GM19324 (cell line): ENCODE measurements around the gene OR2AG1.

Source experiments
- ATAC-seq: cut with Tn5 transposase; IDR thresholded peaks from one replicate; pipeline ENCODE4 v1.9.1; 2021; ENCODE audit warnings: mild to moderate bottlenecking, moderate library complexity; ENCODE audit not compliant: unreplicated experiment, low FRiP score

Gene OR2AG1, protein sequence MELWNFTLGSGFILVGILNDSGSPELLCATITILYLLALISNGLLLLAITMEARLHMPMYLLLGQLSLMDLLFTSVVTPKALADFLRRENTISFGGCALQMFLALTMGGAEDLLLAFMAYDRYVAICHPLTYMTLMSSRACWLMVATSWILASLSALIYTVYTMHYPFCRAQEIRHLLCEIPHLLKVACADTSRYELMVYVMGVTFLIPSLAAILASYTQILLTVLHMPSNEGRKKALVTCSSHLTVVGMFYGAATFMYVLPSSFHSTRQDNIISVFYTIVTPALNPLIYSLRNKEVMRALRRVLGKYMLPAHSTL

DNA sequence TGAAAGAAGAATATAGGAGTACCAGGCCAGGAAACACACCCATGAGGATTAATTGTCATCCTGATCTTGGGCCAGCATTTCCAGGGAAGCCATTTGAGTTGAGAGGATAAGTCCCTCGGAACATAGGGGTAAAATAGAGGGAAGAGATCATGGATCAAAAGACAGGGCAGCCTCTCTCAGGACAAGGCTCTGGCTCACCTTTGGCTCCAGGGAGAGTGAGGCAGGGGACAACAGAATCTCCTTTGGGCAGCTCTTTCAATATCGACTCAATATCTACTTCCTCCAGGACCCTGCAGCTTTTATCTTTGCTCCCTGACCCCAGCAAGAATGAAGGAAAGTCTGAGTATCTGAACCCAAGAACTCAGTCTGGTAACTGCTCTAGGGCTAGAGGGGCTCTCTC lies at the start of gene OR2AG1:
TSS of gene OR2AG1 (plus strand) at position 301 of the 400 bp plus-strand sequence. CDS start 2,018 bp downstream, outside the sequence.
- ATAC-seq, result no peak

DNA sequence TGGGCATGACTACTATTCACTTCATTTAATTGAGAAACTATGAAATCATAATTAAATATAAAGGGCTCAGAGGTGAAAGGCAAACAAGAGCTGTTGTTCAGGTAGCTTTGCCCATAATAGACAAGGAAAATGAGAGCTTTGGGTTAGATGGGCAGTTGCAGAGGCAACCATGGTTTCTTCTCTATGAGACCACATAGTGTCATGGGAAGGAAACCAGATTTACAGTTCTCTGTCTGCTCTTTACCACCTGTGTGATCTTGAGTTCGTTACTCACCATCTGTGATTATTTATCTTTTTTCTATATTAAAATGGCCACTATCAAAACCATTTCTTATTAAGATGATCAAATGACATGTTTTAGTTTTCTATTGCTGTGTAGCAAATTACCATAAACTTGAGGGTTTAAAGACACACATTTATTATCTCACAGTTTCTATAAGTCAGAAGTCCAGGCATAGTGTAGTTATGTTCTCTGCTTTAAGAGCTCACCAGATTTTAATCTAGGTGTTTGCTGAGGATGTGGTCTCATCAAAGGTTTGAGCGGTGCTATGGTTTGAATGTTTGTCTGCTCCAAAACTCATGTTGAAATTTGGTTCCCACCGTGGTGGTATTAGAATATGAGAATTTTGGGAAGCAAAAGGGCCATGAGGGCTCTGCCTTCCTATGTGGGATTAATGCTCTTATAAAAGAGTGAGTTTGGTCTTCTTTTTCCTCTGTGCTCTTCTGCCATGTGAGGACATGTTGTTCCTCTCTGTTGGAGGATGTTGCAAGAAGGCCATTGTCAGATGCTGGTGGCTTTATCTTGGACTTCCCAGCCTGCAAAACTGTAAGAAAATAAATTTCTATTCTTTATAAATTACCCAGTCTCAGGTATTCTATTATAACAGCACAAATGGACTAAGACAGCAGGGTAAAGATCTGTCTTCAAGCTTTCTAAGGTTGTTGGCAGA lies 49.2 kb upstream of the OR2AG1 start:
- ATAC-seq, result no peak

DNA sequence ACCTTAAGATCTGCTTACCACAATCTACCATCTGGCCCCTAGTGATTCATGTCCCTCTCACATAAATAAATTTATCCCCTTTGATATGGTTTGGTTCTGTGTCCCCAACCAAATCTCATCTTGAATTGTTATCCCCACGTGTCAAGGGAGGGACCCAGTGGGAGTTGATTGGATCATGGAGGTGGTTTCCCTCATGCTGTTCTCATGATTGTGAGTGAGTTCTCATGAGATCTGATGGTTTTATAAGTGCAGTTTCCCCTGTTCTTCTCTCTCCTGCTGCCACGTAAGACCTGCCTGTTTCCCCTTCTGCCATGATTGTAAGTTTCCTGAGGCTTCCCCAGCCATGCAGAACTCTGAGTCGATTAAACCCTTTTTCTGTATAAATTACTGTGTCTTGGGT lies 48.2 kb upstream of the OR2AG1 start:
- no peak for ATAC-seq

DNA sequence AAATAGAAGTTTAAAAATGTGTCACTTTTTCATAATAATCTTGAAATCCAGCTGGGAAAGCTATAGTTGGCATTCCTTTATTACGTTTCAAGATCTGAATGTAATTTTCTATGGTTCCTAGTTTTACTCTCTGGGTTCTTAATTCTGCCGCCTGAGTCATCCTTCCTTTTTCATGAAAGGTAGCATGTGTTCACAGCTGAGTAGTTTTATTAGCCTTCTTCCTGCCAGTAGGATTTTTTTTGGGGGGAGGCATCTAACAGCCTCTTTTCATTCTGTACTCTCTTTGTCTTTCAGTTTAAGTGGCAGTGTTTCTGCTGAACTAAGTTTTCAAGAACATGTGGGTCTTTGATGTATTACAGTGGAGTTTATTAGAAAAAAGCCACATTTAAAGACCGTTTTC lies 47.5 kb upstream of the OR2AG1 start:
- ATAC-seq, result no peak

DNA sequence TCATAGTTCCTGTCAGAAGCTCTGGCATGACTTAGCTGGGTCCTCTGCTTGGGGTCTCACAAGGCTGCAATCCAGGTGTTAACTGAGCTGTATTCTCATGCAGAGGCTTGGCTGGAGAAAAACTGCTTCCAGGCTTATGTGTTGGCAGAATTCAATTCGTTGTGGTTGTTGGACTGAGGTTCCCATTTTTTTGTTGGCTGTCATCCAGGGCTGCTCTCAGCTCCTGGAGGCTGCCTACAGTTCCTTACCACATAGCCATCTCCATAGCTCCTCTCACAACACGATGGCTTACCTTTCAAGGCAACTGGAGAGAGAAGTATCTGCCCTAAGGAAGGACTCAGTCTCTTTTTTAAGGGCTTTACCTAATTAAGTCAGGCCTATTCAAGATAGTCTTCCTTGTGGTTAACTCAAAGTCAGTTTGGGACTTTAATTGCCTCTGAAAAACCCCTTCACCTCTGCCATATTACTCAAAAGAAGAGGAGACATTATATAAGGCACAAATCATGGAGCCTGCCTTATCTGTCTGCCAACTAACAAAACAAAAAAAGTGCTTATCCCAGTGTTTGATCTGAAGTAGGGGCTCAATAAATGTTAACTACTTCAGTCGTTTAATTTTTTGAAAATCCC lies 46.2 kb upstream of the OR2AG1 start:
- no peak for ATAC-seq

DNA sequence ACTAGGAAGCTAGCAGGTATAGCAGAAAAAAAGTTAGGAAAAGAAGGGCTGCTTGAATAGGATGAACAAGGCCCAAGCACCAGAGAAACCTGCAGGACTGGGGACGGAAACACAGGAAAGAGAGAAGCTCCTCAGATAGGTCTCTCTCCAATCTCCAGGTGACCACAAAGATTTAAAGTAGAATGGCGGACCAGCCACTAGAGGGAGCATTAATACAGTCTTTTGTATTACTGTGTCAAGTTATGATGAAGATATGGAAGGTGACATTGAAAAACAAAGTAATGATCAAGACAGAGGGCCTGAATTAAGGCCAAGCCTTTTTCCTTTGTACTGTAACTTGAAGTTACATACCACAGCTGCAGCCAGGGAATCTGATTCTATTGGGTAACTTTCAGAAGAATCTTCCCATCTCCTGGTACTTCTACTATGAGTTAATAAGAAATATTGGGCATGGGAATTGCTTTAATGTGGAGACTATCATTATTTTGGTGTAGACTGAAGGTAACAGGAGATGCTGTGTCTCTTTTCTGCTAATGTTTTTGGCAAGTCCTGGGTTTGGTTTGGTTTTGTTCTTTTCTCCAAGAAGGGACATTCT lies 44.9 kb upstream of the OR2AG1 start:
- ATAC-seq, result peak; percentile 57

DNA sequence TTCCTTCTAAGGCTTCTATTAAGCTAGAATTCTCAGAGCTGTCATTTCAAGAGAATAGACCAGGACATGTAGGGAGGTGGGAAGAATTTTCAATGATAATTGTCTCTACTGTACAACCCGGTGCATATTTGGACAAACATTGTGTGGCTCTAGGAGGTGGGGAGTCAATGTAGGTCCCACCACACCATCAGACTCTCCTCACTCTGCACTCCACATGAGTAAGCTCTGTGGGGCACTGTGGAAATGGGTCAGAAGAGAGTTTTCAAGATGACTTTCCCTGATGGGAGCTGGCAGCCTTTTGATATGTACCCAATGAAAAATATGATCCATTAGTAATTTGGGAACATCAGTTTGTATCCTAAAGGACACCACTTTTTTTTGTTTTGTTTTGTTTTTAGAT lies 44.2 kb upstream of the OR2AG1 start:
- ATAC-seq, result no peak

DNA sequence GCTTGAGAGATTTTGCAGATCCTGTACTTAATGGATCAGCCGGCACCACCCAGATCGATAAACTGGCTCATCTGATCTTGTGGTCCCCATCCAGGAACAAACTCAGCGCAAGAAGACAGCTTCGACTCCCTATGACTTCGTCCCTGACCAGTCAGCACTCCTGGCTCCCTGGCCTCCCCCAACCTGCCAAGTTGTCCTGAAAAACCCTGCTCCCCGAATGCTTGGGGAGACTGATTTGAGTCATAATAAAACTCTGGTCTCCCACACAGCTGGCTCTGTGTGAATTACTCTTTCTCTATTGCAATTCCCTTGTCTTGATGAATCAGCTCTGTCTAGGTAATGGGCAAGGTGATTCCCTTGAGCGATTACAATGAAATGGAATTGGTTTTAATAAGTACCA lies 40.6 kb upstream of the OR2AG1 start:
- no peak for ATAC-seq

DNA sequence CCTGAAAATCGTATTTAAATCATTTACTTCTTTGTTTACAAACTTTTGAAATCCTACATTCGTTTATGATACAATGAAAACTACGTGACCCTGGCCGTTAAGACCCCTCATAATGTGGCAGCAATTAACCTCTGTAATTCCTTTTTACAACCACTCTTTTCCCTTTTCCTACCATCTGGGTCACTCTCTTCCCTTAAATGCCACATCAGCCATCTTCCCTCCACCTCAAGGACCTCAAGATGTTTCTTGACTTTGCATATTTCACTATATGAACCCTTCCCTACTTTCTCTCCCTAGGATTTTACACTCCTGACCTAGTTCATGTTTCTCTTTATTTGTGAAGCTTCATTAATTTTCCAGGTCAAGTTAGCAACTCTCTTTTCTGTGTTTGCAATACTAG lies 37.8 kb upstream of the OR2AG1 start:
- no peak for ATAC-seq

DNA sequence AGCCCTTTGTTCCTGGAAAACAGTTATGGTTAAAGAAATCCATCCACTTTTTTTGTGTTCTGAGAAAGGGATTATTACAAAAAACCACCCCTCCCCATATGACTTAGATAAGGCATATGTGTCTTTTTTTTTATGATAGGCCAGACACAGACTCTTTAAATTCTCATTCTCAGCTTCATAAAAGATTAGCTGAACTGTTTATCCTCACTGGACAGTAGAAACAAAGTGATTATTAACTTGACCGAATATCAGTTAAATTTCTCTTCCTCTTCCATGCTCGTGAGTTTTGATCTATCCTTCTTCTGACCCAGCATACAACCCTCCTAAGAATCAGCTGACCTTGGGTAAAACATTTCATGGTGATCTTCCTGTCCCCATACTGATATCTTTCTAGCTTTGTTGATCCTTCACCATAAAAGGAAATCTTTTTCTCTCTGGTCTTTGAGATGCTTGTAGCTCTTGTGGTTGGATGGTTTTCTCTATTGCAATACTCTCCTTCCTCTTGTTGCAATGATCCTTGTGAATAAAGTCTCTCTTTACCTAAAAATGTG lies 37.3 kb upstream of the OR2AG1 start:
- peak; percentile 40 for ATAC-seq

DNA sequence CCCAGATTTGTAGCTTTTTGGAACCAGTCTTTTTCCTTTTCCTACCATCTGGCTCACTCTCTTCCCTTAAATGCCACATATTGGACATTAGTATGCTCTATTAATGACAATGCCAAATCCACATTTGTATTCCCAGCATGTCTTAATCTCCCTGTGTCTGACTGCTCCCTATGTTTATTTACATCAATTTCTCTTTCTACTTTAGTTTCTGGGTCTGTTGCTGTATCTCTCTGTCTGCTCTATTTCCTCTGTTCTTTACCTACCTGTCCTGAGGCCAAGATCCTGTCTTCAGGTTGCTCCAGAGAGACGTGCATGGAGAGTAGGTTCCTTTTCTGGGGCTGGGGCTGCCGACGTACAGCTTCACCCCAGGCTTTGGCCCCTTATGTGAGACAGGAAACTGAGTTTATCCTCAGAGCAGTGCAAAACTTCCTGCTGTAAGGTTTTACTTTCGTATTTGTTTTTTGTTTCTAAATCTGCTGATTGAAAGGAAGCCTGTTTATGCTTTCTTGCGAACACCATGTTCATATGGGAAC lies 36.7 kb upstream of the OR2AG1 start:
- peak; percentile 82 for ATAC-seq

DNA sequence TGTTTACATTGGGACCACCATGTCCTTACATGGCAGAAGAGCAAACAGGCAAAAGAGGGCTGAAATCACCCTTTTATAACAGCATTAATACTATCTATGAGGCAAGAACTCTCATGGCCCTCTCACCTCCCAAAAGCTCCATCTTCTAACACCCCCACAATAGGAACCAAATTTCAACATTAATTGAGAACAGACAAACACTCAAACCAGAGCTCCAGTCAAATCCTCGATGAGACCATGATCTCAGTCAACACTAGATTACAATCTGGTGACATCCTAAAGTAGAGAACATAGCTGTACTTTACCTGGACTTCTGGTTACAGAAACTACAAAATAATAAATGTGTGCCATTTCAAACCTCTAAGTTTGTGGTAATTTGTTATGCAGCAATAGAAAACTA lies 36.2 kb upstream of the OR2AG1 start:
- ATAC-seq, result no peak

DNA sequence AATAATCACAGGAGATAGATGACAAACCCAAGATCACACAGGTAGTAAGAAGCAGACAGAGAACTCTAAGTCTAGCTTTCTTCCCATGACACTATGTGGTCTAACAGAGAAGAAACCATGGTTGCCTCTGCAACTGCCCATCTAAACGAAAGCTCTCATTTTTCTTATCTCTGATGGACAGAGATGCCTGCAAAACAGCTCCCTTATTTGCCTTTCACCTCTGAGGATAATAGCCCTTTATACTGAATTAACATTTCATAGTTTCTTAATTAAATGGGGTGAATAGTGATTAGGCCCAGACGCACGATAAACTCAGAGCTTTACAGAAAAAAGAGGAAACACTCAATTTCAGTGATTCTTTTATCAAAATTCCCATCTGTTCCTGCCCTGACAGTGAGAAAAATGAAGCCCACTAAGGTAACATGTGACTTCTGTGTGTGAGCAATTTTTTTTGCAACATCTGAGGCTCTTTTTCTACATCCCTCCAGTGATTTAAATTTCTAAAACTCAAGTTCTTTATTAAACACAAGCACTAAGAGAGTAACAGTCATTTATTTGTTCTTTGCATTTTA lies 35.6 kb upstream of the OR2AG1 start:
- ATAC-seq, result no peak

DNA sequence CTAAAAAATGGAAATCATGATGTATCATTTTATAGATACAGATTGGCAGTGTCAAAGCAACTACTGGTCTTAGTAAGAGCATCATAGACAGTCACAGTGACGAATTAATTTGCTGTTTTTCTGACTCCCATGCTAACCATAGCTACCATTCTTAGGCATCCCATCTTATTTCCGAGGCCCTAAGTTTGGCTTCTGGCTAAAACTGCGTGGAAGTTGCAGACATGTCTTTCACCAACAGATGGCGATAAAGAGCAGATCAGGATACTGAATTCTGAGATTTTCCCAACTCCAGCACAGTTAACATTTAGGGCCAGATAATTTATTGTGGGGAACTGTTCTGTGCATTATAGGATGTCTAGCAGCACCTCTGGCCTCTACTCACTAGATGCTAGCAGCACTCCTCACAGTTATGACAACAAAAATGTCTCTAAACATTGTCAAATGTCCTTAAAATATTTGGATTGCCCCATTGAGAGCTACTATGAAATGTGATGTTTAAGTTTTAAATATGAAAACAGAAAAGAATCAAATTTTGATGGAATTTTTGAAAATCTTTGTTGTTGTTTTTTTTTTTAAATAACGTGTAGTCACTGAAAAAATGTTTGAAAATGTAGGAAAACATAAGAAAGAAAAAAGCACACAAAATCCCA lies 27.4 kb upstream of the OR2AG1 start:
- no peak for ATAC-seq

DNA sequence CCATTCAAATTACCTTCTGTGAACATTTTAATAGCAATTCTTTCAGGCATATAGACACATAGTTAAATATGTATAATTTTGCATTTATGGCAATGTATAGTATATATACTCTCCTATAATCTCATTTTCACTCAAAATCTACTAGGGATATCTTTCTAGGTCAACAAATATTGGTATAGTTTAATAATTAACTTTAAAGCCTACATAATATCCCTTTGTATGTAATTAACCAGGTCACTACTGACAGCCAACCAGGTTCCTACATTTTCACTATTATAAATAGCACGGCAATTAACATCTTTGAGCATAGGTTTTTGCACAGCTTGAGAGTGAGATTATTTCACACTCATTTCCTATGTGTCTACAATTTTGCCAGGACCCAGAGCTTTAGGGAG lies 26.9 kb upstream of the OR2AG1 start:
- ATAC-seq, result no peak

DNA sequence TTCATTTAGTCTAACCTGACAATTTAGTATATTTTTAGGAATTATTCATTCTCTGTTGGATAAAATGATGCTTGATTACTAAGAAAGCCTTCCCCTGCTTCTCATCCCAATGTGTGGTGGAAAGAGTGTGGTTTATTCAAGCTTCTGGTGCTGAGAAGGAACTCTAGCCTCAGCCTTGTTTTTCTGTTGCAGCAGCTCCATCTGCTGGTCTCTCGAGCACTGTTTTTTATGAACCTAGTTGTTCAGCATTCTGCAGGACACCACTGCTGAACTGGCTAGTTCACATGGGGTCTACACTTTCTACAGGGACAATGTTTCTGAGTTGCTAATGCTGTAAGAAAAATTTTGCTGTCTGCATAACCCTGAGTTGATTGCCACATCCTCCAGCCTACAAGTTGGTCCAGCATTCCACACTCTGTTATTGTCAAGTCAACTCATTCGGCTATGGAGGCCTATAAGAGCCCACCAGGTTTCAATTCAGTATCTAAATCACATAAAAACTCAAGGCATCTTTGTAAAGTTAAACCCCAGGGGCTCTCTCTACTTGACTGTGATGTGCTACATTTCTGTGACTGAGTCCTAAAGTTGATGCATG lies 25.4 kb upstream of the OR2AG1 start:
- ATAC-seq, result peak; percentile 79

DNA sequence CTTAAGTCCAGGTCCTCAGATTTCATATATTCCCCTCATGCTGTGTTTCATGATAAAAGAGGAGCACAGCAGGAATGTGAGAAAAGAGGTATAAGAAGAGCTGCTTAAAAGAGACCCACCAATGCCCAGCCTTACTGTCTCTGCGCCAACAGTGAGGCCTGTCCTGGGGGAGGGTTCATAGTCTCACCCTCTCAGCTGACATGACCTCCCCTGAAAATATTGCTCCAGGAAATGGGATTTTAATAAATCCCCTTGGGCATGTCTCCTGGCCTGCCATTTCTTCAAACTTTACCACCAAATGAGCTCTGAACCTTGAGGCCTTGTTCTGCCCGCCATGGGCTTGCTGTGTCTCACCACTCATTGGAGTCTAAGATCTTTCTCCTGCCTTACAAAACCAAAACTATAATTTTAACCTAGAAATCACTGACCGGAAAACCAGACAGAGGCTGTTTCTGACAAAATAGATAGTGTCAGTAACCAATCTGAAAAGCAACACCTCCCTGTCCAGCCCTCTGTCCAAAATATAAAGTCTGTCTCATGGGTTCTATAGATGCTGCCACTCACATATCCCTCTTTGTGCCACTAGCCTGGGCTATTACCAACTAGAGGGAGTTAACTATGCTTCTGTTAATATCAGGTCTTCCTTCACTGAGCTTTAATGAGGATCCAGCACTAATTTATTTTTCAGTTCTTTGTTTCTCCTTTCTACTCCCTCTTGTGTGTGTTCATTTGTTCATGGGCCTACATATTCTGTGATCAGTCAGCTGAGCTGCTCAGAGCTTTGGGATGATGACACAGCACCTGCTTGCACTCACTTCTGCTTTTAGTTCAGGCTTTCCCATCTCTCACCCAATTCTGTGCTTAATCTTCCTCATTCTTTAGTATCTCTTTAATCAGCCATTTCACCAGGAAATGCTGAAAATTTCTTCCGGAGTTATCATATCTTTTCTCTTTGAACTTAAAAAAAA lies 10.6 kb upstream of the OR2AG1 start, which contains the start of gene OR2AG2:
TSS of gene OR2AG2 (minus strand) at position 51 of the 968 bp plus-strand sequence. CDS start 3,019 bp downstream, outside the sequence.
- peak; percentile 80 for ATAC-seq

DNA sequence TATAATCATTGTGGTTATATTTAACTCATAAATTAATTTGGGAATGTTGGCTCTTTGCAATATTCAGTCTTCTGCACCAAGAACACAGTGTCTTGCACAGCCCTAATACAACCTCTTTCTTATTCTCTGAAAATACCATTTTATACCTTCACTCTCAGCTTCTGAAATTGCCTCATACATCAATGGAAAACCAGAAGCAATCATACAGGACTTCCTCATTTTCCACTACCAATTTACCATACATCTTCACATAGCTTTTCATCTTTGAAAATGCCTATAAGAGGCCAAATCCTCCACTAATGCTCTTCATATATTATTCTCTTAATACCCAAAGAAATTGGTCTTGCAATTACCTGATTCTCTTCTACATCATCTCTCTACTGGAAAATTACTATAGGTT lies 4.3 kb upstream of the OR2AG1 start:
- no peak for ATAC-seq
